Tracheal epithelial cell (primary cell): ENCODE measurements around the gene CXXC4. TPM values are rescaled to one million over a fixed set of nuclear protein-coding genes. Genes with fewer than 3 reads are reported as not detected.

ENCODE experiments used
- total RNA-seq: library from RNA; depleted of rRNA; stranded (reverse); fragments of >200 nt; gene quantifications from 2 replicates; pipeline ENCODE4 v1.2.1, GENCODE V29; 2014

Gene CXXC4
- total RNA-seq = under 0.01 TPM in 2 replicates

GRCh38 chr4:104494822-104495559 lies at the start of gene CXXC4:
Gene CXXC4, minus strand, starts transcription at chr4:104494894. Its CDS starts 3,092 bp downstream, at chr4:104491802.

